K562 (cell line): Measurements from ENCODE around the gene REEP6. TPM values are rescaled to one million over a fixed set of nuclear protein-coding genes. Genes with fewer than 3 reads are reported as not detected.

Experiments
- ATAC-seq: fragments of 200-7000 bp; cut with Tn5 transposase; 3 replicates; pipeline ENCODE4 v1.9.1; 2020; ENCODE audit warnings: moderate library complexity
- BruUV-seq: library from RNA; stranded (reverse); fragments of 400-500 nt; replicated peaks from 2 replicates; lab custom pipeline; 2021; lab: Mats Ljungman, UMichigan
- CTCF ChIA-PET: fragments of 300-600 bp; formaldehyde crosslinking; extraction: SDS; loops from one replicate; lab custom pipeline; 2021; ENCODE audit warnings: low intra/inter-chr PET ratio; lab: Yijun Ruan, JAX
- POLR2A ChIA-PET: fragments of 300-600, 350-650 bp; sonication (Branson Sonifier 250); formaldehyde crosslinking; extraction: SDS; loops from one replicate; lab custom pipeline; 2021; ENCODE audit warnings: antibody characterized with exemption, inconsistent platforms; lab: Yijun Ruan, JAX
- DNase-seq, 4 experiments: peaks; one replicate each; pipeline versions ENCODE4 v3.0.0 to v3.0.0-alpha.2; 2011 to 2018; ENCODE audit warnings: low spot score in 3 of 4, mixed read lengths in 3 of 4; ENCODE audit errors: extremely low read depth in 1 of 4
- FAIRE-seq: peaks from 2 replicates; lab custom pipeline; 2011; peaks lifted over from hg19 to GRCh38; lab: Jason Lieb, UNC
- H2AFZ ChIP-seq: 2 replicates; pipeline ENCODE4 v1.6.0; 2011; ENCODE audit warnings: low read depth, low read length, control low read depth, inconsistent platforms
- H3K27ac ChIP-seq: fragments of 200-600 bp; 3 replicates; pipeline ENCODE4 v1.8.0; 2011; ENCODE audit warnings: low read depth, mild to moderate bottlenecking, control low read depth, inconsistent platforms, low read length, moderate library complexity, mixed read lengths; ENCODE audit errors: extremely low read depth
- H3K27me3 ChIP-seq, 2 experiments: fragments of 300-600 bp in 1 of 2; 2 replicates in 1 of 2; 3 replicates in 1 of 2; pipeline versions ENCODE4 v1.6.0 to v1.8.0; 2011; ENCODE audit warnings: inconsistent platforms in 2 of 2, low read length in 2 of 2, mild to moderate bottlenecking in 1 of 2, mixed read lengths in 1 of 2, moderate library complexity in 1 of 2; ENCODE audit not compliant: control insufficient read depth in 2 of 2, insufficient read depth in 2 of 2
- H3K36me3 ChIP-seq: fragments of 300-600 bp; 3 replicates; pipeline ENCODE4 v1.8.0; 2011; ENCODE audit warnings: mild to moderate bottlenecking, low read length, inconsistent platforms; ENCODE audit not compliant: control insufficient read depth, insufficient read depth
- H3K4me1 ChIP-seq, 2 experiments: fragments of 200-600 bp in 1 of 2; replicated peaks in 1 of 2; 2 replicates in 1 of 2; 3 replicates in 1 of 2; pipeline versions ENCODE4 v1.5.1 to v1.8.0; 2011; ENCODE audit warnings: inconsistent platforms in 2 of 2, low read length in 2 of 2, mild to moderate bottlenecking in 1 of 2, mixed read lengths in 1 of 2, moderate library complexity in 1 of 2; ENCODE audit not compliant: control insufficient read depth in 2 of 2, insufficient read depth in 2 of 2
- H3K4me2 ChIP-seq: 2 replicates; pipeline ENCODE4 v1.6.1; 2011; ENCODE audit warnings: low read length, control low read depth, inconsistent platforms, mixed read lengths; ENCODE audit not compliant: insufficient read depth
- H3K4me3 ChIP-seq: fragments of 200-600 bp; sonication (generic), shearing (Covaris generic); 2 replicates; pipeline ENCODE4 v1.5.1; 2016; ENCODE audit warnings: control low read depth, inconsistent platforms
- H3K79me2 ChIP-seq: fragments of 200-600 bp; 3 replicates; pipeline ENCODE4 v1.8.0; 2011; ENCODE audit warnings: low read length, inconsistent platforms; ENCODE audit not compliant: control insufficient read depth, insufficient read depth
- H3K9ac ChIP-seq, 2 experiments: 2 replicates each; pipeline versions ENCODE4 v1.6.0 to v1.6.1; 2011; ENCODE audit warnings: low read depth in 2 of 2, low read length in 2 of 2, control low read depth in 1 of 2, inconsistent platforms in 1 of 2, mild to moderate bottlenecking in 1 of 2, mixed read lengths in 1 of 2; ENCODE audit not compliant: insufficient read depth in 1 of 2
- H3K9me1 ChIP-seq: one replicate; pipeline ENCODE4 v1.6.0; 2011; ENCODE audit warnings: inconsistent platforms, mild to moderate bottlenecking, low read length, moderate library complexity; ENCODE audit not compliant: control insufficient read depth, insufficient read depth
- H3K9me3 ChIP-seq: replicated peaks from 2 replicates; pipeline ENCODE4 v1.5.1; 2011; ENCODE audit warnings: low read depth, low read length, inconsistent platforms; ENCODE audit not compliant: control insufficient read depth, insufficient read depth
- H4K20me1 ChIP-seq: replicated peaks from 2 replicates; pipeline ENCODE4 v1.6.1; 2011; ENCODE audit warnings: low read length, inconsistent platforms, mixed read lengths; ENCODE audit not compliant: control insufficient read depth, insufficient read depth
- ARID2 ChIP-seq: fragments of 450-650 bp; IDR thresholded peaks from 2 replicates; pipeline ENCODE4 v1.6.1; 2017; ENCODE audit warnings: antibody characterized with exemption, mild to moderate bottlenecking
- CHD4 ChIP-seq: fragments of 200-600 bp; sonication (generic); IDR thresholded peaks from 3 replicates; pipeline ENCODE4 v1.6.1; 2012; ENCODE audit warnings: low read depth, mild to moderate bottlenecking, mixed read lengths, low read length, inconsistent platforms; ENCODE audit not compliant: insufficient read depth, insufficient replicate concordance, poor library complexity, severe bottlenecking
- FOS ChIP-seq: IDR thresholded peaks from 3 replicates; pipeline ENCODE4 v1.6.1; 2011; ENCODE audit not compliant: insufficient read length; ENCODE audit errors: extremely low read depth
- GATAD2B ChIP-seq: fragments of 450-650 bp; IDR thresholded peaks from 2 replicates; pipeline ENCODE4 v1.6.1; 2017; ENCODE audit warnings: mild to moderate bottlenecking, borderline replicate concordance
- NCOA6 ChIP-seq: fragments of 450-650 bp; IDR thresholded peaks from 2 replicates; pipeline ENCODE4 v1.6.1; 2017; ENCODE audit warnings: mild to moderate bottlenecking
- PRMT5 ChIP-seq: sonication (generic); formaldehyde crosslinking; IDR thresholded peaks from 2 replicates; pipeline ENCODE4 v1.5.0; 2020; ENCODE audit warnings: missing genetic modification reagents
- ZFP36 ChIP-seq: fragments of 150-350 bp; IDR thresholded peaks from 2 replicates; pipeline ENCODE4 v1.6.1; 2018; ENCODE audit warnings: low read length, low read depth; ENCODE audit not compliant: partially characterized antibody
- ZNF316 ChIP-seq: fragments of 450-650 bp; IDR thresholded peaks from 2 replicates; pipeline ENCODE4 v1.6.1; 2016
- ZNF41 ChIP-seq: fragments of 250-450 bp; sonication (Bioruptor Pico); conservative IDR thresholded peaks from 2 replicates; pipeline ENCODE4 v1.4.0; 2020; ENCODE audit warnings: mild to moderate bottlenecking
- ZNF561 ChIP-seq: fragments of 450-650 bp; formaldehyde crosslinking; conservative IDR thresholded peaks from 2 replicates; pipeline ENCODE4 v1.4.0; 2020; ENCODE audit warnings: mild to moderate bottlenecking, moderate library complexity
- WGBS: fragments of 100-300 bp; shearing (Covaris generic); methylation state at CpG from one replicate; pipeline ENCODE4 v1.1.6; 2016; ENCODE audit warnings: low coverage, mixed read lengths; ENCODE audit not compliant: insufficient coverage; ENCODE audit errors: missing lambda C conversion rate; 5-methylcytosine and 5-hydroxymethylcytosine counted together
- in situ Hi-C: fragments of 300-500 bp; cut with MboI; formaldehyde crosslinking; loops from 4 replicates; pipeline ENCODE4 v1.15.0; 2018; ENCODE audit warnings: inconsistent platforms, mixed read lengths
- intact Hi-C: fragments of 100-400 bp; cut with micrococcal nuclease; formaldehyde crosslinking; loops from 2 replicates; pipeline ENCODE4 v1.14.2; 2022
- polyA plus RNA-seq, 8 experiments: library from polyadenylated mRNA; depleted of rRNA in 4 of 8; stranded (reverse) in 5 of 8; unstranded in 3 of 8; fragments of >200 nt; fragmentation: Nextera tagmentation in 2 of 8; fragmentation: Illumina TruSeq in 1 of 8; extraction: Ambion mirVana in 2 of 8; extraction: Trizol in 1 of 8; gene quantifications; 2 replicates each; pipeline versions ENCODE4 v1.2.1 to v1.2.3, GENCODE V29; 2011 to 2014; ENCODE audit warnings: inconsistent platforms in 1 of 8, missing spikeins in 1 of 8
- total RNA-seq, 7 experiments: library from RNA; depleted of rRNA in 6 of 7; stranded (reverse); fragments of >200 nt in 6 of 7; fragmentation: Illumina TruSeq in 2 of 7; extraction: Trizol in 2 of 7; gene quantifications; 2 replicates each; pipeline versions ENCODE4 v1.2.1 to v1.2.3, GENCODE V29; 2011 to 2021; ENCODE audit warnings: low replicate concordance in 1 of 7
- TF ChIP-seq, protein P1 (sequence below), 2 experiments: fragments of 450-650 bp; IDR thresholded peaks; 2 replicates each; pipeline ENCODE4 v1.6.1; 2016
- TF ChIP-seq, protein P2 (sequence below): fragments of 250-450 bp; sonication (Bioruptor Pico); IDR thresholded peaks from 2 replicates; pipeline ENCODE4 v1.9.0; 2021; ENCODE audit warnings: mild to moderate bottlenecking, inconsistent platforms

The REEP6 gene
- total and polyA plus RNA-seq, 9 of the 15 experiments (the other 6 are each of a cell fraction or from before 2014, with no cell fraction given): 1.2 to 64.2 (median 12.7) TPM

DNA sequence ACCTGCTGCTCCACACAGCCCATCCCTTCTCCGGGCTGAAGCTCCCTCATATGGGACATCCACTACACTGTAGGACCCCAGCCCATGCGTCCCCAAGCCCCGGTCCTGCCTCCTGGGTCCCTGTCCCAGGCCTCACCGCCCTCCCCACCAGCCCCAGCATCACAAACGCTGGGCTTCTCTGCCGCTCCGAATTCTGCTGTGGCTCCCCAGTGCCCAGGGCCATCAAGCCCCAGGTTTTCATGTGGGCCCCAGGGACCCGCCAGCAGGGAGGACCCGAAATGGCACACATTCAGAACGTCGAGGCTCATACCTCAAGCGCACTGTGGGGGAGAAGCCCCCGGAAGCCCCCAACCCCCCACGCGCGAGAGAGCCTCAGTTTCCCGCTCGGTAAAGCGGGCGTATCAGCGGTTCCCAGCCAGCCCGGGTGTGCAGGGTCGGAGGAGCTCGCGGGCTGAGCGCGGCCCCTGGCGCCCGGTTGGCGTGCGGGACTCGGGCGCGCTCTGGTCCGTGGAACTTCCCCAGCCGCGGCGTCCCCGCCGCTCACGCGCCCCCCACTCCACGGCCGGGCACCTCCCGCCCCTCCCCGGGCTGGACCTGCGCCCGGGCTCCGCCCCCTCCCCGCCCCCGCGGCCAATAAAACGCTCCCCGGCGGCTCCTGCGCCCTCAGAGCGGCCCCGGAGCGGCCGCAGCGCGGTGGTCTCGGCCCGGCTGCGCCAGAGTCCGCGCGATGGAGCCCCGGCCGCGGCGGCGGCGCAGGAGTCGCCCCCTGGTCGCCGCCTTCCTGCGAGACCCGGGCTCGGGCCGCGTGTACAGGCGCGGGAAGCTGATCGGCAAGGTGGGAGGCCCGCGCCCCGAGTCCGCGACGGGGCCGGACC is 32.7 kb downstream of the REEP6 start, which contains the start of gene PLK5 (continued):
- TF ChIP-seq ZFP36: peak; percentile 45
- TF ChIP-seq NCOA6: no peak
- peak; percentile 27 for TF ChIP-seq CHD4
- no peak for TF ChIP-seq ZNF41 (CRISPR knock-in tag)
- no peak for TF ChIP-seq ZNF561 (CRISPR knock-in tag)
- TF ChIP-seq, all 486 proteins: peak for 10

DNA sequence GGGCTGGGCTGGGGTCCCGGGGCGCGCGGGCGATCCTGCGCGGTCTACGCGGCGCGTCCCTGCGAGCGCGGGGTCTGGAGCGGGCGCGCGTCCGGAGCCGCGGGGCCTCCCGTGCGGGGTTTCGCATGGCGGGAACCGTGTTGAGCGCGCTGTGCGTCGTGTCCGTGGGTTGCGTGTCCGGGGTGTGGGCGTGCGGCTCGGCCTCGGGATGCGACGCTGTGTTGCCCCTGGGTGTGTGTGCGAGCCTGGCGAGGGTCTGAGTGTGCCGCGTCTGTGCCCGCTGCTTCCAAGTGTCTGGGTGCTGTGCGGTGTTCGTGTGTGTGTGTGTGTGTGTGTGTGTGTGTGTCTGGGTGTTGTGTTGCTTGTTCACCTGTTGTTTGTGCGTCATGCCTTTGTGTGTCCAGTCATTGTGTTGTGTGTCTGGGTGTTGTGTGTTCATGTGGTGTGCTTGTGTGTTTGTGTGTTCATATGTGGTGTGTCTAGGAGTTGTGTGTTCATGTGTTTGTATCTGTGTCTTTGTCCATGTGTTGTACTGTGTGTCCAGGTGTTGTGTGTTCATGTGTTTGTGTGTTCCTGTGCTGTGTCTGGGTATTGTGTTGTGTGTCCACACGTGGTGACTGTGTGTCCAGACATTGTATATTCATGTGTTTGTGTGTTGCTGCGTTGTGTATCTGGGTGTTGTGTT is 33.4 kb downstream of the REEP6 start:
- intact Hi-C loops: no loop called here
- ChIA-PET POLR2A (interaction anchor here (0.6 kb wide), 1 partner anchor 126 kb away, joined by 3 read pairs; no protein-coding TSS in a partner anchor), CTCF (interaction anchor here (0.6 kb wide), 2 partner anchors 101 to 243 kb away, joined by 4 read pairs; no protein-coding TSS in a partner anchor)
- H3K27ac ChIP-seq: no peak overlapping the region; the same call in 2 of the 3 replicates
- no peaks in the 10 kb centered on the region for H3K9me3 ChIP-seq
- no peak overlapping the region for H2AFZ ChIP-seq
- H4K20me1 ChIP-seq: peaks cover 11% of the 10 kb centered on the region
- no peaks in the 10 kb centered on the region for H3K79me2 ChIP-seq
- no peaks in the 10 kb centered on the region for H3K36me3 ChIP-seq
- peak overlapping the region; percentile 35 for H3K4me2 ChIP-seq
- H3K4me1 ChIP-seq: peaks cover 3 to 56% of the 10 kb centered on the region in 2 experiments; a peak in 3 of 5 replicates
- H3K27me3 ChIP-seq: peaks cover 15 to 33% of the 10 kb centered on the region in 2 experiments; a peak in 4 of 5 replicates
- DNase-seq: peak in 3 of 4 experiments; percentile 14 to 58 (median 57)
- peak; percentile 85 for FAIRE-seq
- 7% methylated on average over 34 of the region's 49 CpGs for WGBS
- no TSS peak for BruUV-seq
- peak overlapping the region; percentile 24 for H3K4me3 ChIP-seq
- no peaks in the 10 kb centered on the region for H3K9me1 ChIP-seq
- ATAC-seq: no peak
- in situ Hi-C loops: no loop called here
- H3K9ac ChIP-seq: peak overlapping the region in 1 of 2 experiments; percentile 86; a peak in 2 of 4 replicates
- TF ChIP-seq GATAD2B (no peak), PRMT5 (CRISPR knock-in tag) (no peak), ZNF316 (peak; percentile 11; the same call in 1 of the 2 replicates), ARID2 (peak; percentile 39; the same call in 1 of the 2 replicates), FOS (no peak)
- TF ChIP-seq, protein P1, sequence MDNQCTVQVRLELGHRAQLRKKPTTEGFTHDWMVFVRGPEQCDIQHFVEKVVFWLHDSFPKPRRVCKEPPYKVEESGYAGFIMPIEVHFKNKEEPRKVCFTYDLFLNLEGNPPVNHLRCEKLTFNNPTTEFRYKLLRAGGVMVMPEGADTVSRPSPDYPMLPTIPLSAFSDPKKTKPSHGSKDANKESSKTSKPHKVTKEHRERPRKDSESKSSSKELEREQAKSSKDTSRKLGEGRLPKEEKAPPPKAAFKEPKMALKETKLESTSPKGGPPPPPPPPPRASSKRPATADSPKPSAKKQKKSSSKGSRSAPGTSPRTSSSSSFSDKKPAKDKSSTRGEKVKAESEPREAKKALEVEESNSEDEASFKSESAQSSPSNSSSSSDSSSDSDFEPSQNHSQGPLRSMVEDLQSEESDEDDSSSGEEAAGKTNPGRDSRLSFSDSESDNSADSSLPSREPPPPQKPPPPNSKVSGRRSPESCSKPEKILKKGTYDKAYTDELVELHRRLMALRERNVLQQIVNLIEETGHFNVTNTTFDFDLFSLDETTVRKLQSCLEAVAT (IDR thresholded peaks at IDR 0.05): peak; percentile 58 to 68; a peak in 1 of 4 replicates
- TF ChIP-seq, protein P2, sequence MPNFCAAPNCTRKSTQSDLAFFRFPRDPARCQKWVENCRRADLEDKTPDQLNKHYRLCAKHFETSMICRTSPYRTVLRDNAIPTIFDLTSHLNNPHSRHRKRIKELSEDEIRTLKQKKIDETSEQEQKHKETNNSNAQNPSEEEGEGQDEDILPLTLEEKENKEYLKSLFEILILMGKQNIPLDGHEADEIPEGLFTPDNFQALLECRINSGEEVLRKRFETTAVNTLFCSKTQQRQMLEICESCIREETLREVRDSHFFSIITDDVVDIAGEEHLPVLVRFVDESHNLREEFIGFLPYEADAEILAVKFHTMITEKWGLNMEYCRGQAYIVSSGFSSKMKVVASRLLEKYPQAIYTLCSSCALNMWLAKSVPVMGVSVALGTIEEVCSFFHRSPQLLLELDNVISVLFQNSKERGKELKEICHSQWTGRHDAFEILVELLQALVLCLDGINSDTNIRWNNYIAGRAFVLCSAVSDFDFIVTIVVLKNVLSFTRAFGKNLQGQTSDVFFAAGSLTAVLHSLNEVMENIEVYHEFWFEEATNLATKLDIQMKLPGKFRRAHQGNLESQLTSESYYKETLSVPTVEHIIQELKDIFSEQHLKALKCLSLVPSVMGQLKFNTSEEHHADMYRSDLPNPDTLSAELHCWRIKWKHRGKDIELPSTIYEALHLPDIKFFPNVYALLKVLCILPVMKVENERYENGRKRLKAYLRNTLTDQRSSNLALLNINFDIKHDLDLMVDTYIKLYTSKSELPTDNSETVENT (CRISPR knock-in tag): no peak
